Umbilical cord (tissue), 2 donors: ENCODE results near the gene REEP6. TPM values are rescaled to one million over a fixed set of nuclear protein-coding genes. Genes with fewer than 3 reads are reported as not detected.
A peak's percentile ranks its signal among the peaks of the same experiment; 100 is the strongest.
"Not testable (repeated sequence)": the region's sequence is repeated elsewhere in the genome, so short reads cannot be mapped to it uniquely, and the experiment has no call there.

Experiments
- DNase-seq: peaks from one replicate; pipeline ENCODE4 v3.0.0-alpha.2; 2015; ENCODE audit warnings: low spot score
- total RNA-seq: library from RNA; depleted of rRNA; stranded (reverse); fragments of >200 nt; gene quantifications from one replicate; pipeline ENCODE4 v1.2.3, GENCODE V29; 2014; ENCODE audit warnings: low replicate concordance; ENCODE audit not compliant: insufficient read depth

The REEP6 gene
- total RNA-seq, 1 donor from 2014 or later, result 1.4 TPM

DNA sequence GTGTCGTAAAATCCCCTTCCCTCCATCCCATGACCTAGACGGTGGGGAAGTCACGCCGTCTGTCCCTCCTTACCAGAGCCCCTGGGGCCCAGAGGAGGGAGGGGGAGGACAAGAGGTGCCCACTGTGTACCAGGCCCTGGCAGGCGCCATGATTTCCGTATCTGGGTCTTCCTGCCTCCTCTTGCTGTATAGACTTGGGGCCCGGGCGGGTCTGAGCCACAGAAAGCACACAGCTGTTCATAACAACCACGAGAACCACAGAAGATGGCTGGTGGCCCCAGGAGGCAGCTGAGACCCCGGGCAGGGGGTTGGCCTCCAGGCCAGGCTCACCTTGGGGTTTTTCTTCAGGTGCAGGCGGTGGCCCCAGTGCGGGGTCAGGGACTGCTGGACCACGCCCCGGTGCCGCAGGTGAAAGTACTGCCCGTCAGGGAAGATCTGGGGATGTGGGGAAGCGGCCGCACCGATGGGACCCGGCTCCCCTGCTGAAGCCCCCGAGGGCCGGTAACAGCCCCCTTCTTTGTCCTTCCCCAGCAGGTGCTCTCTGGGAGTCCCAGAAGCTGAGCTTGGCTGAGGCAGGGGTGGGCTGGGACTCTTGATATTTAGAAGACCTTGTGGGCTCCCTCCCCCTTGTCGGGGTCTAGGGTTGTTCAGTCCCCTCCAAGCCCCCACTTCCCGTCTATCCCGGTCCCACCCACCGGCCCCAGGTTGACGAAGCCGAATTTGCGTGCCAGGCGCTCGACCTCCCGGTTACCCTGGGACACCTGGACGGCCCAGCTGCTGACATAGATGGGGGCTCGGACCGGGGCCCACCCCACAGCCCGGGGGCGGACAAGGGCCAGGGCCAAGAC, 1.3 kb upstream of the REEP6 start:
- DNase-seq, result no peak

DNA sequence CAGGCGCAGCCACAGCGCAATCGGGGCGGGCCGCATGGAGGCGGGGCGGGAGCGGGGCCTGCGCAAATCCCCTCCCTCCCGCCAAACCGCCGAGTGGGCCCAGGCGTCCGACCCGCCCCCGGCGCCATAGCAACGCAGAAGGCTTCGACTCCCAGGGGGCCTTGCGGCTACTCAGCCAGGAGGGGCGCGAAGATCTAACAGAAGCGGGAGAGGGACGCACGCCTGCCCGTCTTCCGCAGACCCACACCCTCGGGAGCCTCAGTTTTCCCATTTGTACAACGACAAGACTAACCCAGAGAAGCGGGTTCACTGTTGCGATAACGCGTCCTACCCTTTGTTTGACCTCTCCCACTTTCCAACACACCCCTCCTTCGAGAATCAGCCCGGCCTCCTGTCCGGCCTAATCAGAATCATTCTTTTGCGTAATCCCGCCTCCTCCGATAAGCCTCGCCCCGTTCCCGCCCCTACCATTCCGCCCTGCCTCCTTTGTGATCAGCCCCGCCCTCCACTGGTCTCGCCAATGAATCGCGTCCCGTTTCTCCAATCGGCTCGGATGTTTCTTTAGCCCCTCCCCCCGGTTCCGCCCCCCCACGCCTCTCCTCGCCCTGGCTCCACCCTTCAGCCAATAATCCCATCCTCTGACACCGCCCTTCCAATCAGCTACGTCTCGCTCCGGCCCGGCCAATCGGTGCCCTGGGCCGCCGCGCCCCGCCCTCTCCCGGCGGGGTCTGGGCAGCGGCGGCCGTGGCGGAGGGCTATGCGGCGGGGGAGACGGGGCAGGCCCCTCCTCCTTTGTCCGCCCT, 469 bp upstream of the REEP6 start, which contains the start of gene PCSK4:
PCSK4 (minus strand) TSS at position 40 of the 803 bp plus-strand sequence; CDS start at position 36, 4 bp downstream.
- DNase-seq, result peak; percentile 99

DNA sequence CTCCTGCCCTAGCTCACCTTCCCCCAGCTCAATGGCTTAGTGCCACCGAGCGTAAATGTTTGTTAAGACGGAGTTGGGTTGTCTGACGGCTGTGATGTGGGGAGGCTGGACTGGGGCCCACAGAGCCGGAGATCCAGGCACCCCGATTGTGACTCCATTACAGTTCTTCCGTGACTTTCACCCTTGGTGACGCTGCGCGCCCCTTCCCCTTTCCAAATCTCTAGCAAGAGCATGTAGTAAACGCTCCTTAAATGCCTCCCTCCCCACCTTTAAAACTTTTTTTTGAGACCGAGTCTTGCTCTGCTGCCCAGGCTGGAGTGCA, 829 bp downstream of the REEP6 start:
- DNase-seq, result no peak

DNA sequence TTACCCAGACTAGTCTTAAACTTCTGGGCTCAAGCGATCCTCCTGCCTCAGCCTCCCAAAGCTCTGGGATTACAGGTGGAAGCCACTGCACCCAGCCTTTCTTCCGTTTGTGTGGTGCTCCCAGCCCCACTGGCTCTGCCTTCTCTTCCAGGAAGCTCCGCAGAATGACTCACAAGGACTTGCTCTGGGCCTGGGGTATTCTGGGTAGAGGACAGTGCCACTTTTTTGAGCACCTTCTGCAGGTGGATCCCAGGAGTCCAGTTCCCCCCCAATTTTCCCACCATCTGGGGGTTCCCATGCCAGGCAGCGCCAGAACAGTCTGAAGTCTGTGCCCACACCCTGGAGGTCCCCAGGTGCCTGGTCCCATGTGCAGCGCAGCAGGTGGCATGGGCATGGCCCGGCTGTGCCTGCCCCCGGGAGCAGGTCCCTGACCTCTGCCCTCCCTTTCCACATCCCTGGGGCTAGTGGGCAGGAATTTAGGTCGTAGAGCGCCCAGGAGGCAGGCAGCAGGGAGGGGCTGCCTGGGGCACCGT, 1.6 kb downstream of the REEP6 start:
- no peak for DNase-seq

DNA sequence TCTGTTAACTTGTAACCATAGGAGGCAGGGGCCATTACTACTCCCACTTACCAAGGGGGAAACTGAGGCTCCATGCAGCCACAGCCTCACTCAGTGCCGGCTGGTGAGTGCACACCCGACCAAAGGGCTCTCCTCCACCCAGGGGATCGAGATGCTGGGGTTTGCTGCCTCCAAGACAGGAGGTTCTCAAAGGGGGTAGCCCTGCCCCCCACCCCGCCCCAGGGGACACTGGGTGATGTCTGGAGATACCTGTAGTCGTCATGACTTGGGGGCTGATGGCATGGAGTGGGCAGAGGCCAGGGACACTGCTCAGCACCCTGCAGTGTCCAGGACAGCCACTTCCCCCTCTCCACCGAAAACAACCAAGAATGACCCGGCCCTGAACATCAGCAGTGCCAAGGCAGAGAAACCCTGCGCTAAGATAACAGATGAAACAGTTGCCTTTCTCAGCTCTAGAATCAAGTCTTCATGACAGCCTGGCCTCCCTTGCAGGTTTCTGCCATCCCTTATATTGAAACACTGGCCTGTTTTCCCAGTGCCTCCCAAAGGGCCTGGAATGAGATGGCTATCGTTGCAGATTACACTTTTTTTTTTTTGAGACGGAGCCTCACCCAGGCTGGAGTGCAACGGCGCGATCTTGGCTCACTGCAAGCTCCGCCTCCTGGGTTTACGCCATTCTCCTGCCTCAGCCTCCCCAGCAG, 3.3 kb downstream of the REEP6 start:
- no peak for DNase-seq

DNA sequence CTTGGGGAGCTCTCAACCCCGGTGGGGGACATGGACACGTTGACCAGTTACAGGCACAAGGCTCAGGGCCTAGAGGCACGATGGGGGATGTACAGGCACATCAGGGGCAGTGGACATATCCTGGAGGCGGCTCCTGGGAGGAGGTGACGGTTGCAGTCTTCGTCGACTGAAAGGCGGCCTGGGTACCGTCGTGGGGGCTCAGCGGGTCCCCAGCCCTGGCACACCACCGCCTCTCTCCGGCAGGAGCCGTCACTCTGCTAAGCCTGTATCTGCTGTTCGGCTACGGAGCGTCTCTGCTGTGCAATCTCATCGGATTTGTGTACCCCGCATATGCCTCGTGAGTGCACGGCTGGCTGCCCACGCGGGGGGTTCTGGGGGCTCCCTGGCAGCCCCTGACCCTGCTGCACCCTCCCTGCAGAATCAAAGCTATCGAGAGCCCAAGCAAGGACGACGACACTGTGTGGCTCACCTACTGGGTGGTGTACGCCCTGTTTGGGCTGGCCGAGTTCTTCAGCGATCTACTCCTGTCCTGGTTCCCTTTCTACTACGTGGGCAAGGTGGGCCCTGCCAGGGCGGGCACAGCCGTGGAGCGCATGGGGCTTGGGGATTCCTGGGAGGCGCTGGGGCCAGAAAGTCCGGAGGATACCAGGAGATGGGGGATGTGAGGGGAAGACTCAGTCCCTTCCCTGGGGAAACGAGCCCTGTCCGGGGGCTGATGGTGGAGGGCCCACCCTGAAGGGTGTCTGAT, 4.2 kb downstream of the REEP6 start:
- DNase-seq, result no peak

DNA sequence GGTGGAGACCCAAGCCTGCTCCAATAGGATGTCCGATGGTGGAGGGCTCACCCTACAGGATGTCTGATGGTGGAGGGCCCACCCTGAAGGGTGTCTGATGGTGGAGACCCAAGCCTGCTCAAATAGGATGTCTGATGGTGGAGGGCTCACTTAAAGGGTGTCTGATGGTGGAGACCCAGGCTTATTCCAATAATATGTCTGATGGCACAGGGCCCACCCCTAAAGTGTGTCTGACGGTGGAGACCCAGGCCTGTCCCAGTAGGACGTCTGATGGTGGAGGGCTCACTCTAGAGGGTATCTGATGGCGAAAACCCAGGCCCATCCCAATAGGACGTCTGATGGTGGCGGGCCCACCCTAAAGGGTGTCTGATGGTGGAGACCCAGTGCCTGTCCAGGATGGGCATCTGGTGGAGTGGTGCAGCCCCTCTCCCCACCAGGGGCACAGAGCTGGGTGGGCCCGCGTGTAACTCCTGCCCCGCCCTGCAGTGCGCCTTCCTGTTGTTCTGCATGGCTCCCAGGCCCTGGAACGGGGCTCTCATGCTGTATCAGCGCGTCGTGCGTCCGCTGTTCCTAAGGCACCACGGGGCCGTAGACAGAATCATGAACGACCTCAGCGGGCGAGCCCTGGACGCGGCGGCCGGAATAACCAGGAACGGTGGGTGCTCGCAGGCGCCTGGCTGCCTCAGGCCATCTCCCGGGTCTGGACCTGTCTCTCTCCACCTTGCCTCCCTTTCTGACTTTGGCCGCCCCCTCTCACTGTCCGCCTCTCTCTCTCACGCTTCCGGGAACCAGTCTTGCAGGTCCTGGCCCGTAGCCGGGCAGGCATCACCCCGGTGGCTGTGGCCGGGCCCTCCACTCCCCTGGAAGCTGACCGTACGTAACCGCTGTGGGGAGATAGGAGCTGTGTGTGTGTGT, 5.1 kb downstream of the REEP6 start:
- no peak for DNase-seq

DNA sequence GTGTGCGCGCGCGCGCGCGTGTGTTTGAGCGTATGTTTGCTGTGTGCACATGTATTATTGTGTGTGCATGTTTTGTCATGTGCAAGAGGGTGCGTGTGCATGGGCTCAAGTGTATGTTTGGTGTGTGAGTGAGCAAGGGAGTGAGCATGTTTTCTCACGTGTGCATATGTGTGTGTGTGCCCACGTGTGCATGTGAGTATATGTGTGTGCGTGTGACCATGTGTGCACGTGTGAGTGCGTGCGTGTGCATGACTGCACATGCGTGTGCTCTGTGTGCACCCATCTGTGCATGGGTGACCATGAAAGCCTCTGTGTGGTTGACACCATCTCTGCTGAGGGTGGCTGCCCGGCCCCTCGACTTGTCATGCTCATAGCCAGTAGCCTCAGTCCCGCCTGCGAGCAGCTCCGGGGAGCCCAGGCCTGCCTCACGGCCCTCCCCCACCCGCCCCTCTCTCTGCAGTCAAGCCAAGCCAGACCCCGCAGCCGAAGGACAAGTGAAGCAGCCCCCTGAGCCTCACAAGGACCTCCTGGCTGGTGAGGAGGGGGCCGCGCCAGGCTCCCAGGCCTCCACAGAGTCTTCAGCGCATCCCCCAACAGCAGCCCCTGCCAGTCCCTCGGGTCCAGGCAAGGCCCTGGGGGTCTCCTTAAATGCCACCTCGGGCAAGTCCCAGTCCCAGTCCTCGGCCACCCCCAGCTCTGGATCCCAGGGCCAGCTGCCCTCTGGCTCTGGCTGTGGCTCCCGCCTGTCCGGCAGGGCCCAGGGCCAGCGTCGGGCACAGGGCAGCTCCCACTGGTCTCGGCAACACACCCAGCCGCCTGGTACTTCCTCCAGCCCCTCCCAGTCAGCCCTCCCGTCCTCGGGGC, 6.0 kb downstream of the REEP6 start:
- DNase-seq, result no peak

DNA sequence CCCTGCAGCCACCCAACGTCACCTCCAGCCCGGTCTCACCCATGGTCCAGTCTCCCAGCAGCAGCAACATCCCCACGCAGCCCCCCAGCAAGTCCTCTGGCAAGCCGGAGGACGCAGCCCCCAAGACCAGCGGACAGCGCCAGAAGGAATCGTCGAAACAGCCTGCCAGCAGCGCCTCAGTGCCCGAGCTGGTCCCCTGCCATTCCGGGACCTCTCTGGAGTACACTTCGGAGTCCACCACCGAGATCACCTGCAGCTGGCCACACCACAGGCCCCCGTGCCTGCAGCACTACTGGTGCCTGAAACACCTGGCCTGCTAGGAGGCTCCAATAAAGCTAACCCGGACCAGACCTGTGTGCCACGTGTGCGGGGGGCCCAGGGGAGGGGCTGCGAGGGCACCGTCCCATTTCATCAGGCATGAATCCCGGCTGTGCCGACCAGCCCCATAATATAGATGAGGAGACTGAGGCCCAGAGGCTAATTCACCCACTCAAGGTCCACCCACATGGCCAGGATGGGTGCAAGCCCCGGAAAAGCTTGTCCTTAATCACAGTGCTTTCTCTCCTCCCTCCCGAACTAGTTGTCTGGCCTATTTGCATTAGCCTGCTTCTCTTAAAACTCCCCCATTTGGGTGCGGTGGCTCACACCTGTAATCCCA, 6.7 kb downstream of the REEP6 start:
- no peak for DNase-seq

DNA sequence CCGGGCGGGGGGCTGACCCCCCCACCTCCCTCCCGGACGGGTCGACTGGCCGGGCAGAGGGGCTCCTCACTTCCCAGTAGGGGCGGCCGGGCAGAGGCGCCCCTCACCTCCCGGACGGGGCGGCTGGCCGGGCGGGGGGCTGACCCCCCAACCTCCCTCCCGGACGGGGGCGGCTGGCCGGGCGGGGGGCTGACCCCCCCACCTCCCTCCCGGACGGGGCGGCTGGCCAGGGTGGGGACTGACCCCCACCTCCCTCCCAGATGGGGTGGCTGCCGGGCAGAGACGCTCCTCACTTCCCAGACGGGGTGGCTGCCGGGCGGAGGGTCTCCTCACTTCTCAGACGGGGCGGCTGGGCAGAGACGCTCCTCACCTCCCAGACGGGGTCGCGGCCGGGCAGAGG, 8.2 kb downstream of the REEP6 start:
- not testable (repeated sequence) for DNase-seq

DNA sequence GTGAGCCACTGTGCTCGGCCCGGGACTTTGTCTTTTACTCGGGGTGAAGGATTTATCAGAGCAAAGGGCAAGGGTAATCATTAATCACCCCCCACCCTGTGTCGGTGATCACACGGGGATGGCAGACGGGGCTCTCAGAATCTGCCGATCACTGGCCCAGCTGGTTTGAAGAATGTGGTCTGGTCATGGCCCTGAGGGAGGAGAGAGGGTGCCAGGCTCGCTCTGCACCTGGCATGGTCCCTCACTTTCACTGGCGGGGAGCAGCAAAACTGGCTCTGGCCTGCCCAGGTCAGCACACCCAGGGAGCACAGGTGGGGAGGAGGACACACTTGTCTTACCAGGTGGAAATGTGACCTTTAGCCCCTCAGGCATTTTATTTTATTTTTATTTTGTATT, 10.2 kb downstream of the REEP6 start:
- no peak for DNase-seq

DNA sequence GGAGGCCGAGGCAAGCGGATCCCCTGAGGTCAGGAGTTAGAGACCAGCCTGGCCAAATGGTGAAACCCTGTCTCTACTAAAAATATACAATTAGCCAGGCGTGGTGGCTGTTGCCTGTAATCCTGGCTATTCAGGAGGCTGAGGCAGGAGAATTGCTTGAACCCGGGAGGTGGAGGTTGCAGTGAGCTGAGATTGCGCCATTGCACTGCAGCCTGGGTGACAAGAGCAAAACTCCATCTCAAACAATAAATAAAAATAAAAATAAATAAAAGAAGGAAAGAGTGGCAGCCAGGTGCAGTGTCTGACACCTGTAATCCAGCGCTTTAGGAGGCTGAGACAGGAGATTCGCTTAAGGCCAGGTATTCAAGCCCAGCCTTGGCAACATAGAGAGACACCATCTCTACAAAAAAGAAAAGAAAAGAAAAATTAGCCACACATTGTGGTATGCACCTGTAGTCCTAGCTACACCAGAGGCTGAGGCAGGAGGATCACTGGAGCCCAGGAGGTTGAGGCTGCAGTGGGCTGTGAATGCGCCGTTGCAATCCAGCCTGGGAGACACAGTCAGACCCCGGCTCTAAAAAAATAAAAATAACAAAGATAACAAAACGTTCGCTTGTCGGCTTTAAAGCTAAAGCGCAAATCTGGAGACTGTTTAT, 11.6 kb downstream of the REEP6 start:
- no peak for DNase-seq

DNA sequence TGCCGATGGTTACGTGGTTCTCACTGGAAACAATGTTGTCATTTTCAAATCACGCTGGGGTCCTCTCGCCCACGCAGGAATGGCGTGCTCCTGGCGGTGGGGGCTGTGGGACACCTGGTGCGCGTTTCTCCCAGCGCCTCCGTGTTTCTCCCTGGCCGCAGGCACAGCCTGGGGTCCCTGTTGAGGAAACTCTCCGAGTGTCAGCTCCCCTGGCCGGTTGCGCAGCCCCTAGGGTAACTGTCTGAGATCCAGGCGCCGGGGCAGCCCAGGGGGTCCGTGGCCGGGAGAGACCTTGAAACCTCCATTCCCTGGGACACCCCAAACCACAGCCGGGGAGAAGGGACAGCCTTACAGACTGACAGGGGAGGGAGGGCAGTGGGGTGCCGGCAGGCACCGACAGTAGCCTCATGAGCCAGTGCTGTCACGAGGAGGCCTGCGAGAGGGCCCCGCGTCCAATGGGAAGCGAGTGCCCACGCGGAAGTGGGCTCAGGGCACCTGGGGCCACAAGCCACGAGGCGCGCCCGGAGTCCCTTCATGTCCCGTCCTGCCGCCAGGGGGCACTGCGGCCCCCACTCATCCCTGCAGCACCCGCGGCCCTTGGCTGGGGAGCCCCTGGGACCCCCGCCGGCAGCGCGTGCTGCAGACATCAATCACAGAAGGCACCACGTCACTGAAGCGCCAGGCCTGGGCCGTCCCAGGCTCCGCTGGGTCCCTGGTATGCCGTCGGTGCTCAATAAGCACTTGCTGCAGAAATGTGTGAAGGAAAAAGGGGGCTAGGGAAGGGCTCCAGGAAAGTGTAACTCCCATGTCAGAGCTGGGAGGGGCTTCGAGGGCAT, 12.3 kb downstream of the REEP6 start:
- DNase-seq, result no peak

DNA sequence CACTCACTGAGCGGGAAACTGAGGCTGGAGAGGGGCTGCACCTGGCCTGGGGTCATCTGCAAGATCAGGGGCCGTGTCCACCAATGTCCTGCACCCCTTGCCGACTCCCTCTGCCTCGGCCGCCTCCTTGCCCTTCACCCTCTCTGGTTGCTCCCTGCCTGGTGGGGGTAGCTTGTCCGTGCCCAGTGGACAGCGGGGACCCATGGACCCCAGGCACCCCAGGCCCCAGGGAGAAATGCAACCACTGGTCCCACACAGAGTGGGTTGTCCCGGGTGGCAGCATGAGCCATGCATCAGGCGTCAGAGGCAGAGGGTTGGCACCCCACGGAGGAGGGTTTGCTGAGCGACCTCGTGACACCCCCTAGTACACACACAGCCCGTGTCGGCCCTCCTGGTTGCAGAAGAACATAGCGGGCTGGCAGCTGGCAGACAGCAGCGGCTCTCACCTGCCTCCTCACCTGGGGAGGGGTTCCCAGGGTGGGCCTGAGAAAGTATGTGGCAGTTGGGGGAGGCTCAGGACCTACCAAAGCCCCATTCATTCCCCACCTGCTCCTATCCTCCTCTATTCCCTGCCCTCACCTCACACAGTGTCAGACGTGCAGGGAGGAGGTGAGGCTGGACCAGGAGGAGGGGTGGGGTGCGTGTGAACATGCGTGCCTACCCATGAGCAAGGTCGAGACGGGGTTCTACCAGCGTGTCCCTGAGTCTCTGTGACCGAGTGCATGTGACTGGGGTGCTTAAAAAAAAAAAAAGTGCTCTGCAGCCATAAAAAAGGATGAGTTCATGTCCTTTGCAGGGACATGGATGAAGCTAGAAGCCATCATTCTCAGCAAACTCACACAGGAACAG, 13.2 kb downstream of the REEP6 start:
- DNase-seq, result no peak

DNA sequence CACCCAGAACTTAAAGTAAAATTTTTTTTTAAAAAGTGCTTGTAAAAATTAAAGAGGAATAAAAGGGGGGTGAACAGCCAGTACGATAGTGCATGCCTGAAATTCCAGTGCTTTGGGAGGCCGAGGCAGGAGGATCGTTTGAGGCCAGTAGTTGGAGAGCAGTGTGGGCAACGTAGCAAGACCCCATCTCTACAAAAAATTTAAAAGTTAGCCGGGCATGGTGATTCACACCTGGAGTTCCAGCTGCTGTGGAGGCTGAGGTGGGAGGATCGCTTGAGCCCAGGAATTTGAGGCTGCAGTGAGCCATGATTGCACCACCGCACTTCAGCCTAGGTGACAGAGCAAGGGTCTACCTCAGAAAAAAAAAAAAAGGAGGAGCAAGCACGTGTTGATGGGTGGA, 14.0 kb downstream of the REEP6 start:
- DNase-seq, result no peak
